ENCODE measurements around the gene NDUFS2. TPM values are rescaled to one million over a fixed set of nuclear protein-coding genes. Genes with fewer than 3 reads are reported as not detected.

Gene NDUFS2
- total and polyA plus RNA-seq, 9 of the 15 experiments (the other 6 are each of a cell fraction or from before 2014, with no cell fraction given), result 70.0 to 176 (median 141) TPM

- peaks cover 51% of the 10 kb centered on the region for H3K36me3 ChIP-seq (ENCODE audit: control insufficient read depth, insufficient read depth, low read length)
- in situ Hi-C loops (cut with MboI) (no loop called here), intact Hi-C loops (cut with micrococcal nuclease) (loop anchor here (2.0 kb wide), 1 partner anchor 18 kb away; the partner anchor contains the start of gene B4GALT3)
- H3K9me3 ChIP-seq (replicated peaks; ENCODE audit: control insufficient read depth, insufficient read depth, low read depth, low read length), result no peaks in the 10 kb centered on the region
- no peaks in the 10 kb centered on the region for H3K27me3 ChIP-seq (ENCODE audit: control insufficient read depth in 2 of 2, insufficient read depth in 2 of 2, low read length in 2 of 2)
- peak overlapping the region; percentile 58 for H3K27ac ChIP-seq (ENCODE audit: extremely low read depth, low read depth, low read length)
- peak overlapping the region; percentile 77 to 98; a peak in 3 of 4 replicates for H3K9ac ChIP-seq (ENCODE audit: insufficient read depth in 1 of 2, low read depth in 2 of 2, low read length in 2 of 2)
- peak overlapping the region; percentile 75 for H3K4me3 ChIP-seq
- H2AFZ ChIP-seq (ENCODE audit: low read depth, low read length), result peak overlapping the region; percentile 92
- ATAC-seq, result peak; percentile 4
- no peaks in the 10 kb centered on the region for H3K9me1 ChIP-seq (ENCODE audit: control insufficient read depth, insufficient read depth, low read length)
- peaks cover 58% of the 10 kb centered on the region for H3K79me2 ChIP-seq (ENCODE audit: control insufficient read depth, insufficient read depth, low read length)
- 28% methylated on average over 9 of the region's 9 CpGs for whole genome bisulfite sequencing (ENCODE audit: insufficient coverage, low coverage, missing lambda C conversion rate)
- BruUV-seq (replicated peaks), result no TSS peak
- H3K4me1 ChIP-seq (replicated peaks in 1 of 2; ENCODE audit: control insufficient read depth in 2 of 2, insufficient read depth in 2 of 2, low read length in 2 of 2), result peaks cover 43 to 54% of the 10 kb centered on the region in 2 experiments
- POLR2A ChIA-PET, result interaction anchor here (0.5 to 2.2 kb wide), 11 partner anchors 8 to 451 kb away, joined by 3 to 10 read pairs (median 3); partner anchors contain the start of genes DEDD and PPOX
- TF ChIP-seq RUNX1 (IDR thresholded peaks at IDR 0.05; ENCODE audit: low read depth) (no peak), CTCF (IDR thresholded peaks at IDR 0.05 in 2 of 3, conservative IDR thresholded peaks at IDR 0.05 in 1 of 3; ENCODE audit: insufficient read depth in 2 of 3, low read depth in 1 of 3, low read length in 3 of 3) (0 out of 6 replicates have a peak, but pooled peaks of 1 of the 3 experiments have one; percentile 17), CBFA2T3 (IDR thresholded peaks at IDR 0.05) (peak; percentile 52), RAD21 (CRISPR knock-in tag; conservative IDR thresholded peaks at IDR 0.05 in 1 of 2, IDR thresholded peaks at IDR 0.05 in 1 of 2) (0 out of 4 replicates have a peak, but pooled peaks of 1 of the 2 experiments have one; percentile 16), CBFA2T2 (conservative IDR thresholded peaks at IDR 0.05) (0 out of 2 replicates have a peak, but pooled peaks have one; percentile 9), ZNF668 (CRISPR knock-in tag; IDR thresholded peaks at IDR 0.05) (no peak), PML (IDR thresholded peaks at IDR 0.05; ENCODE audit: low read length) (0 out of 2 replicates have a peak, but pooled peaks have one; percentile 9), ZNF609 (CRISPR knock-in tag; IDR thresholded peaks at IDR 0.05; ENCODE audit: borderline replicate concordance) (no peak)
- peak in 3 of 4 experiments; percentile 38 to 71 (median 52) for DNase-seq (ENCODE audit: extremely low read depth in 1 of 4, low spot score in 3 of 4)
- CTCF ChIA-PET (ENCODE audit: low intra/inter-chr PET ratio), result no interaction called here
- no peaks in the 10 kb centered on the region for H4K20me1 ChIP-seq (replicated peaks; ENCODE audit: control insufficient read depth, insufficient read depth, low read length)
- FAIRE-seq, result no peak
- peak overlapping the region; percentile 95 for H3K4me2 ChIP-seq (ENCODE audit: insufficient read depth, low read length)
Observed at GRCh38 chr1:161158316-161159010, 43.7 kb upstream of the NDUFS2 start.
